DOHH2 (cell line): ENCODE results near the gene PNLIPRP1.

Source experiments
- EZH2phosphoT487 ChIP-seq: fragments of 200-600 bp; sonication (generic); IDR thresholded peaks from 2 replicates; pipeline ENCODE4 v1.6.1; 2017; ENCODE audit warnings: borderline replicate concordance, mild to moderate bottlenecking, antibody characterized with exemption, low read length, moderate library complexity, mixed read lengths
- TF ChIP-seq, protein P1 (sequence below): fragments of 200-600 bp; sonication (generic); IDR thresholded peaks from one replicate; pipeline ENCODE4 v1.5.1; 2014; ENCODE audit warnings: antibody characterized with exemption, mild to moderate bottlenecking, low read depth, low read length; ENCODE audit not compliant: poor library complexity, severe bottlenecking

DNA sequence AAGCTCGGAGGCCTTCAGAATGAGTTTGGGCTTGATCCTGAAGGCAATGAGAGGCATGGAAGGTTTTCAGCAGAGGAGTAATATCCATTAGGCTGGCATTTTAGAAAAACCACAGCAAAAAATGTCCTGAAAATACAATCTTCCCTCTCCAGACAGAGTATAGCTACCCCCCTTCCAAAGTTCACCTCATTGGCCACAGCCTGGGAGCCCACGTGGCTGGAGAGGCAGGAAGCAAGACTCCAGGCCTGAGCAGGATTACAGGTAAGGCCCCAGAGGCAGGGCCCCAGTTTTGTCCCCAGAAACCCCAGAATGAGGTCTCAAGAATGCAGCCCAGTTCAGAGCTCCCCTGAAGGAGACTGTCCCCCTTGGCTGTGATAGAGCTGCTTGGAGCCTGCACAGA lies 5.3 kb downstream of the PNLIPRP1 start:
- TF ChIP-seq, protein P1, sequence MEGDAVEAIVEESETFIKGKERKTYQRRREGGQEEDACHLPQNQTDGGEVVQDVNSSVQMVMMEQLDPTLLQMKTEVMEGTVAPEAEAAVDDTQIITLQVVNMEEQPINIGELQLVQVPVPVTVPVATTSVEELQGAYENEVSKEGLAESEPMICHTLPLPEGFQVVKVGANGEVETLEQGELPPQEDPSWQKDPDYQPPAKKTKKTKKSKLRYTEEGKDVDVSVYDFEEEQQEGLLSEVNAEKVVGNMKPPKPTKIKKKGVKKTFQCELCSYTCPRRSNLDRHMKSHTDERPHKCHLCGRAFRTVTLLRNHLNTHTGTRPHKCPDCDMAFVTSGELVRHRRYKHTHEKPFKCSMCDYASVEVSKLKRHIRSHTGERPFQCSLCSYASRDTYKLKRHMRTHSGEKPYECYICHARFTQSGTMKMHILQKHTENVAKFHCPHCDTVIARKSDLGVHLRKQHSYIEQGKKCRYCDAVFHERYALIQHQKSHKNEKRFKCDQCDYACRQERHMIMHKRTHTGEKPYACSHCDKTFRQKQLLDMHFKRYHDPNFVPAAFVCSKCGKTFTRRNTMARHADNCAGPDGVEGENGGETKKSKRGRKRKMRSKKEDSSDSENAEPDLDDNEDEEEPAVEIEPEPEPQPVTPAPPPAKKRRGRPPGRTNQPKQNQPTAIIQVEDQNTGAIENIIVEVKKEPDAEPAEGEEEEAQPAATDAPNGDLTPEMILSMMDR = no peak
- no peak for TF ChIP-seq EZH2phosphoT487
